Tibial artery (tissue), 4 donors: ENCODE results near the gene ABCA12.

Experiments used
- DNase-seq, 2 donors: peaks; one replicate each; pipeline ENCODE4 v3.0.0-alpha.2; 2019
- H3K27ac ChIP-seq, 2 donors: fragments of 200-600 bp; sonication (generic) in 1 of 2; 1 replicate in 1 of 2; 2 replicates in 1 of 2; pipeline ENCODE4 v1.5.1; 2018 to 2019; ENCODE audit warnings: mild to moderate bottlenecking in 1 of 2
- H3K27me3 ChIP-seq, 2 donors: fragments of 200-600 bp; sonication (generic) in 1 of 2; one replicate each; pipeline versions ENCODE4 v1.5.1 to v1.6.0; 2016 to 2019
- H3K36me3 ChIP-seq, 3 donors: fragments of 200-600 bp; sonication (generic) in 2 of 3; one replicate each; pipeline ENCODE4 v1.5.1; 2016 to 2019; ENCODE audit warnings: mild to moderate bottlenecking in 2 of 3
- H3K4me1 ChIP-seq, 4 donors: fragments of 200-600 bp; sonication (generic) in 2 of 4; 1 replicate in 3 of 4; 2 replicates in 1 of 4; pipeline ENCODE4 v1.5.1; 2016 to 2019
- H3K4me3 ChIP-seq, 2 donors: fragments of 200-600 bp; sonication (generic) in 1 of 2; 1 replicate in 1 of 2; 2 replicates in 1 of 2; pipeline ENCODE4 v1.5.1; 2018 to 2019; ENCODE audit warnings: mild to moderate bottlenecking in 2 of 2
- H3K9me3 ChIP-seq, 3 donors: fragments of 200-600 bp; sonication (generic) in 1 of 3; one replicate each; pipeline ENCODE4 v1.5.1; 2016 to 2019
- intact Hi-C: fragments of 100-400 bp; cut with DNase I; formaldehyde crosslinking; loops from one replicate; pipeline ENCODE4 v1.15.0; 2023; ENCODE audit warnings: low total_unique reads
- TF ChIP-seq, protein P1 (sequence below), 2 experiments: fragments of 200-600 bp in 1 of 2; fragments of 450-650 bp in 1 of 2; IDR thresholded peaks; one replicate each; pipeline ENCODE4 v1.5.1; 2017 to 2019; ENCODE audit warnings: antibody characterized with exemption in 2 of 2, mild to moderate bottlenecking in 1 of 2, moderate library complexity in 1 of 2

ABCA12 gene

GRCh38 chr2:215140166-215140707, 1.8 kb upstream of the ABCA12 start:
- no peaks in the 10 kb centered on the region for H3K9me3 ChIP-seq
- intact Hi-C loops: no loop called here
- TF ChIP-seq, protein P1, sequence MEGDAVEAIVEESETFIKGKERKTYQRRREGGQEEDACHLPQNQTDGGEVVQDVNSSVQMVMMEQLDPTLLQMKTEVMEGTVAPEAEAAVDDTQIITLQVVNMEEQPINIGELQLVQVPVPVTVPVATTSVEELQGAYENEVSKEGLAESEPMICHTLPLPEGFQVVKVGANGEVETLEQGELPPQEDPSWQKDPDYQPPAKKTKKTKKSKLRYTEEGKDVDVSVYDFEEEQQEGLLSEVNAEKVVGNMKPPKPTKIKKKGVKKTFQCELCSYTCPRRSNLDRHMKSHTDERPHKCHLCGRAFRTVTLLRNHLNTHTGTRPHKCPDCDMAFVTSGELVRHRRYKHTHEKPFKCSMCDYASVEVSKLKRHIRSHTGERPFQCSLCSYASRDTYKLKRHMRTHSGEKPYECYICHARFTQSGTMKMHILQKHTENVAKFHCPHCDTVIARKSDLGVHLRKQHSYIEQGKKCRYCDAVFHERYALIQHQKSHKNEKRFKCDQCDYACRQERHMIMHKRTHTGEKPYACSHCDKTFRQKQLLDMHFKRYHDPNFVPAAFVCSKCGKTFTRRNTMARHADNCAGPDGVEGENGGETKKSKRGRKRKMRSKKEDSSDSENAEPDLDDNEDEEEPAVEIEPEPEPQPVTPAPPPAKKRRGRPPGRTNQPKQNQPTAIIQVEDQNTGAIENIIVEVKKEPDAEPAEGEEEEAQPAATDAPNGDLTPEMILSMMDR (IDR thresholded peaks at IDR 0.05): no peak
- DNase-seq: no peak
- peaks cover 0 to 5% (median 0%) of the 10 kb centered on the region in 4 donors for H3K4me1 ChIP-seq
- no peaks in the 10 kb centered on the region for H3K27me3 ChIP-seq
- H3K27ac ChIP-seq: no peak overlapping the region
- H3K36me3 ChIP-seq: no peaks in the 10 kb centered on the region
- H3K4me3 ChIP-seq: no peak overlapping the region

DNA sequence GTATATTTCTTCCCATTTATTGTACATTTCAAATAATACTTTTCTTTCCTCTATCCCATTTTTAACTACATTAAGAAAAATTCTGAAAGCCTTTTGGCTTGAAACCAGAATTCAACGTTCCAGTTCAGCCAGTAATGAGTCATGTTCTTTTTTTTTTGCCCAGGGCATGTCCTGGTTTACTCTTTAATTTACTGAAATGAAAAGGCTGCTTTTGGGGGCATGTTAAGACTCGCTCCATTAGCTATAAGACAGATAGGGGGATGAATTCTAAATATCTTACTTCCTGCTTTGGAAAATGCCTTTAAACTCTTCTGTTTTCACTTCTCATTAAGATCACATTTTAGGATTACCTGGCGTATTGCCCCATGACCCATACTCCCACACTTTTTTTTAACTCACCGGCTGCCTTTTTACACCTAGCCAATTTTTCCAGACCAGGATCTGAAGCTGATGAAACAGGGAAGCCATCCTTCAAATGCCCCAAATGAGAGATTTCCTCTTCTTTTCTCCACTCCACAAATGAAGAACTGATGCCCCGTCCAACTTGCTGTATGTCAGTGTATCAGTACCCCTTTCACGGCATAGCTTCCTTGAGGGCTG, 585 bp downstream of the ABCA12 start:
- intact Hi-C loops: no loop called here
- H3K4me3 ChIP-seq: no peak overlapping the region

GRCh38 chr2:215137329-215137686, 1.1 kb downstream of the ABCA12 start:
- intact Hi-C loops: no loop called here
- Histone ChIP-seq H3K4me1 (peaks cover 0 to 5% (median 0%) of the 10 kb centered on the region in 4 donors), H3K9me3 (peaks cover 0 to 12% (median 6%) of the 10 kb centered on the region in 3 donors), H3K27me3 (no peaks in the 10 kb centered on the region), H3K27ac (no peak overlapping the region), H3K36me3 (no peaks in the 10 kb centered on the region), H3K4me3 (no peak overlapping the region)
- TF ChIP-seq, protein P1 (IDR thresholded peaks at IDR 0.05): no peak
- no peak for DNase-seq

More for the DNA sequence above, 585 bp downstream of the ABCA12 start:
- peaks cover 0 to 5% (median 0%) of the 10 kb centered on the region in 4 donors for H3K4me1 ChIP-seq
- no peaks in the 10 kb centered on the region for H3K27me3 ChIP-seq
- H3K36me3 ChIP-seq: no peaks in the 10 kb centered on the region
- no peak overlapping the region for H3K27ac ChIP-seq
- TF ChIP-seq, protein P1 (IDR thresholded peaks at IDR 0.05): no peak
- no peak for DNase-seq
- peaks cover 0 to 6% (median under 1%) of the 10 kb centered on the region in 3 donors for H3K9me3 ChIP-seq

GRCh38 chr2:215136669-215137328, 1.6 kb downstream of the ABCA12 start:
- DNase-seq: no peak
- TF ChIP-seq, protein P1 (IDR thresholded peaks at IDR 0.05): no peak
- Histone ChIP-seq H3K9me3 (peaks cover 0 to 13% (median 8%) of the 10 kb centered on the region in 3 donors), H3K36me3 (no peaks in the 10 kb centered on the region), H3K4me1 (peaks cover 0 to 5% (median 0%) of the 10 kb centered on the region in 4 donors), H3K27me3 (no peaks in the 10 kb centered on the region), H3K27ac (no peak overlapping the region), H3K4me3 (no peak overlapping the region)
- intact Hi-C loops: no loop called here

GRCh38 chr2:215120401-215120800, 18.0 kb downstream of the ABCA12 start:
- intact Hi-C loops: no loop called here
- Histone ChIP-seq H3K27me3 (no peaks in the 10 kb centered on the region), H3K27ac (no peak overlapping the region), H3K36me3 (no peaks in the 10 kb centered on the region), H3K4me3 (no peak overlapping the region), H3K9me3 (no peaks in the 10 kb centered on the region), H3K4me1 (no peaks in the 10 kb centered on the region)
- TF ChIP-seq, protein P1 (IDR thresholded peaks at IDR 0.05): no peak
- no peak for DNase-seq
